Measurements from ENCODE around the gene CCDC192.
"Not testable (repeated sequence)": the region's sequence is repeated elsewhere in the genome, so short reads cannot be mapped to it uniquely, and the experiment has no call there.

Gene CCDC192

DNA sequence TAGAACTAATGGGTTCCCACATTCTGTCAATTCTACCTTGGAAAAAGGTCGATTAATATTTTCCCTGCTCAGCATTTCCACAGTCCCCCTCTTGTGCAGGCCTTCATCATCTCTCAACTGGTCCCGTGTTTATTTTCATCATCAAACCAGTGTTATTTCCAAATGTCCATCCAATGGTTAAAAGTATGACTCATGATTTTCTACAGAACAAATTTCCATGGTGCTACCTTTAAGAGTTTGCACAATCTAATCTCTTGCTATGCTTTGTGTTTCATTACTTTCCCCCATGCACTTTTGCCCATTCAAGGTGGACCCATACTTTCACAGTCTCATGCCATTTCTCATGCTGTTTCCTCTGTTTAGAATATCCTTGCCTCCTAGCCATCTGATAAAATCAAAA lies 143.7 kb downstream of the CCDC192 start:
- no peak for DNase-seq (ENCODE audit: low read depth)

DNA sequence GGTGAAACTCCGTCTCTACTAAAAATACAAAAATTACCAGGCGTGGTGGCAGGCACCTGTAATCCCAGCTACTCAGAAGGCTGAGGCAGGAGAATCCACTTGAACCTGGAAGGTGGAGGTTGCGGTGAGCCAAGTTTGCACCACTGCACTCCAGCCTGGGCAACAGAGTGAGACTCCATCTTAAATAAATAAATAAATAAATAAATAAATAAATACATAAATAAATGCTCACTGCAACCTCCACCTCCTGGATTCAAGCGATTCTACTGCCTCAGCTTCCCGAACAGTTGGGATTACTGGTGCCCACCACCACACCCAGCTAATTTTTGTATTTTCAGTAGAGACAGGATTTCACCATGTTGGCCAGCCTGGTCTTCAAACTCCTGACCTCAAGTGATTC lies 144.4 kb downstream of the CCDC192 start:
- not testable (repeated sequence) for DNase-seq (ENCODE audit: low read depth)

DNA sequence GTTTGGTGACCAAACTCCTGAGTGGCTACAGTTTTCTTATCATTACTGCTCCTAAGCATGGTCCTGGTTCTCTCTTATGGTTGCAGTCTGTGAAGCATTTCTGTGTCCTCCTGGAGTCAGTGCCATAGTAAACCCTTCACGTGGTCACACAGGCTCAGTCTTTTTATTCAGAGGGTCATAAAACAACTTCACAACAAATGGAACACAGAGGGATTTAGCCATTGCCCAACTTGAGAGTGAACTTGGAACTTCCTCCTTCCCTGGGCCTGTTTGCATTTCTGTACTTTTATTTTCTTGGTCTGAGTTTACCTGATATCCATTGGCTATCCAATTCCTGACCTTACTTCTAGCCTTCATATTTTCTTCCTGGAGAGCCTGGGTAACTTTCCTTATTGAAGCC lies 144.9 kb downstream of the CCDC192 start:
- DNase-seq (ENCODE audit: low read depth), result no peak

- DNase-seq (ENCODE audit: low read depth), result no peak
These were observed 146.2 kb downstream of the CCDC192 start for GRCh38 chr5:127849408-127849807.

DNA sequence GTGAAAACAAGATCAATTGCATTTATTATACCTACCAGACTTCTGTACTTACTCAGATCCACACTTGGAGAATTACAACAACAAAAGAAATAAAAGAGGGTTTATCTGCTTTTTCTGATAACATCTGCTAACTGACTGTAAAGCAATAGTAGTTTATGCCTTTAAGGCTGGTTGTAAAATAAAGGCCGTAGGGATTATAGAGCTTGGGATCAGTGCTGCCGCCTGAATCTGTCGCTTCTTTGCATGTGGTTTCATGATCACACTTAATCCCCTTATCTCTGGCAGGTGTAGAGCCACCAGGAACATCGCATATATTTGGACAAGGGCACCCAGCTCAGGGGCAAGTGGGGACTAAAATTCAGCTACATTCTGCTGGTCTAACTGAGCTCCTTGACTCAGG lies 146.7 kb downstream of the CCDC192 start:
- no peak for DNase-seq (ENCODE audit: low read depth)

DNA sequence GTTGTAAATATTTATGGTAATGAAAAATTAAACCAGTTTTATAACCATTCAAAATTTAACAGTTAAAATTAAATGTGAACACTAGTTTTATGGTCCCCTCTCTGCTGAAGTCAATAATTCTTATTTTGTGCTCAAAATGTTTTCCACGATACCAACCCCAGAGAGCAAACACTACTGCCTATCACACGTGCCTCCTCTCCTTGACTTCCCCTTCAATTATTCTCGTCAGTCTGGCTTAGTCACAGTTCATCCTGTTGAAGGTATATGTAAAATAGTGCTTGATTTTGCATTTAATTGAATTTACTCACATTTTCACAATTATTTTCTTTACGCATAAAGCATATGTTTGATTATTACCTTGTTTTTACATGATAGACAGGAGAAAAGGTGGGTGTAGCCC lies 148.8 kb downstream of the CCDC192 start:
- DNase-seq (ENCODE audit: low read depth), result no peak

DNA sequence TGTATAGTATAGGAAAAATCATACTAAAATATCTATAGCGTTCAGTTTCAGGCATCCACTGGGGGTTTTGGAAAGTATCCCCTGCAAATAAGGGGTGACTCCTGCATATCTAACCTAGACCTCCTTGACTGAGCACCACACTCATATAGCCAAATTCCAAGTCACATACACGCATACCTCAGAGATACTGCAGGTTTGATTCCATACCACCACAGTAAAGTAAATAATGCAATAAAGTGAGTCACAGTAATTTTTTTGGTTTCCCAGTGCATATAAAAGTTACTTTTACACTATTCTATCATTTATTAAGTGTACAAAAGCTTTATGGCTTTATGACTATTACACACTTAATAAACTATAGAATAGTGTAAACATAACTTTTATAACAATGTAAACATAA lies 151.3 kb downstream of the CCDC192 start:
- DNase-seq (ENCODE audit: low read depth), result no peak

DNA sequence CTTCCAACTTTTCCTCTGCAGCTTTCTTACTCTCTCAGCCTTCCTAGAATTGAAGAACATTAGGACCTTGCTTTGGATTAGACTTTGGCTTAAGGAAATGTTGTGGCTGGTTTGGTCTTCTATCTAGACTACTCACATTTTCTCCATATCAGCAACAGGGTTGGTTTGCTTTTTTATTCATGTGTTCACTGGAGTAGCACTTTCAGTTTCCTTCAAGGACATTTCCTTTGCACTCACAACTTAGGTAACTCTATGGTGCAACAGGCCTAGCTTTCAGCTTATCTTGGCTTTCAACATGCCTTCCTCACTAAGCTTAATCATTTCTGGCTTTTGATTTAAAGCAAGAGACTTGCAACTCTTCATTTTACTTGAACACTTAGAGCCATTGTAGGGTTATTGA lies 153.1 kb downstream of the CCDC192 start:
- no peak for DNase-seq (ENCODE audit: low read depth)

DNA sequence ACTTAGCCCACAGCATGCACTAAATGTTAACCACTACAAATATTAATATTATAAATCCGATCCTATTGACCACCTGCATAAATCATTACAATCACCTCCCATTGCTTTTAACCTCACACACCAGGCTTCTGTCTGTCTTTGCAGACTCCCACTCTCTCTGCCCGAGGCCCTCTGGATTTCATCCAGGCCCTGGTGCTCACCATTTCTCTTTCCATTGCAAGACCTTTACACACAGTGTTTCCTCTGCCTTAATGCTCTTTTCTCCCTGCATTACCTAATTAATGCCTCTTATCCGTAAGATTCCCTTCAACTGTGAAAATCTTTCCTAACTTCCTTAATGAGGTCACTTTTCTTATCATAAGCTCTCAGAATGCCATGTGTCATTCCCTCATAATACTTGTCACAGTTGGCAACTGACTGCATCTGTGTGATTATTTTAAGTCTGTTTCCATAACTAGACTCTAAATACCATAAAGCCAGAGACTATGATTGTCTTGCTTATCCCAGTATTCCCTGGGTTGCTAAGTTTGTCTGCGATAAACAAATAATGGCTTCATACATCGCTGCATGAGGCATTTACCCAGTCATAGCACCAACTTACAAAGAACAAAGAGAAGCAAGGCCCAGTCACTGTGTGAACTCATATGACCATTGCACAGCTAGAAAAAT lies 155.1 kb downstream of the CCDC192 start:
- no peak for DNase-seq (ENCODE audit: low read depth)

DNA sequence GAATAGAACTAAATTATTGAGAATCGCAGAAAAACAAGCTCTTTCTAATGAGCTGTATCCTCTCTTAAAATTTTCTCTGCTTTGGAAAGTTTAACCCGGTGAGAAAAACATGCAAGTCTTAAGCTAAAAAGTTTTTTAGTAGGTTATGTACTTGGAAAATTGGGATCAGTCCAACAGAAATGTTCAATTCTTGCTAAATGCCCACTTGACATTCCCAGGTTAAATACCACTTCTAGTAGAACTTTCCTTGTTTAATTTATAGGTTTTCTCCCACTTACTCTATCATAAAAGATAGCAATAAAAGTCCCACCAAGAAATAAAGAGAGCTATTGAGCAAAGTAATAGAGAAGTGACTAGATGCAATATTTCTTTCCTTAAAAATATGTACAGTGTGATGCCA lies 157.1 kb downstream of the CCDC192 start:
- no peak for DNase-seq (ENCODE audit: low read depth)

DNA sequence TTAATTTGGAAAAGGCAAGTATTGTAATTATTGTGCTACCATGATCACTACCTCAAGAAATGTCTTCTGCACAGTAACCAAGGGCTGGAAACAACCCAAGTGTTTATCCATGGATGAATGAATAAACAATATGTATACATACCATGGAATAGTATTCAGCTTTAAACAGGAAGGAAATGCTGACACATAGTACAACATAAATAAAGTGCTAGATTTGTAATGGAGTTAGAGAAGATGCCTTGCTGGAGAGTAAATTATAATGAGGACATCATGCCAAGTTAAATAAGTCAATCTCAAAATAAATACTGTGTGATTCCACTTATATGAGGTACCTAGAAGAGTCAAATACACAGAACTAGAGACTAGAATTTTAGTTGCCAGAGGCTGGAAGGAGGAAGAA lies 160.0 kb downstream of the CCDC192 start:
- no peak for DNase-seq (ENCODE audit: low read depth)

DNA sequence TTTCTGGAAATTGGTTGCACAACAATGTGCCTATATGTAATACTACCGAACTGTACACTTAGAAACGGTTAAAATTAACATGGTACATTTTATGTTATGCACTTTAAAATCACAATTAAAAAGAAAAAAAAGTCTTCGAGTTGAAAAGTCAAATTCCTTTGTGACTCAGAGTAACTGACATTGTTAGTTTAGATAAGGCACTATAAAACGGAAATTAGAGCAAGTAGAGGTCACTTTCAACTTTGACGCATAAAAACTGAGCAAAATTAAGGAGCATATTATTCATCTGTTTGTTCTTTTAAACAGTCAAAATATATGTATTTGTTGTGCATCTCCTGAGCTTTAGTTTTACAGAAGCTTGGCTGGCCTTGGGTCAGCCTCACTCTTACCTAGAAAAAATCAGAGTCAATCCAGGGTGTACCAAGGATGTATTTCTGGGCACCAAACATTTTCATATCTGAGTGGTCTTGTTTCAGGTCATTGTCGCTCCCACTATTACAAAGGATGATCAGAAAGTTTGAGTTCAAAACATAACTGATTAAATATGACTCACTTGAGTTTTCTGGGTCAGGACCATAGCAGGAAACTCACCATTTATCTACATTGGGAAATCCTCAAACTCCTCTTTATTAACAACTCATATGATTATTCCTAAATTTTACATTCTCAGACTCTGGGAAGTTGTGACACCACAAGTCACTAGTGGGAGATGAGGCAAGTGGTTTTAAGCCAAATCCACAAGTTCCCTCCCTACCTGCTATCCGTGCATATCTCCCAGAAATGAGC lies 160.6 kb downstream of the CCDC192 start:
- DNase-seq (ENCODE audit: low read depth), result no peak

DNA sequence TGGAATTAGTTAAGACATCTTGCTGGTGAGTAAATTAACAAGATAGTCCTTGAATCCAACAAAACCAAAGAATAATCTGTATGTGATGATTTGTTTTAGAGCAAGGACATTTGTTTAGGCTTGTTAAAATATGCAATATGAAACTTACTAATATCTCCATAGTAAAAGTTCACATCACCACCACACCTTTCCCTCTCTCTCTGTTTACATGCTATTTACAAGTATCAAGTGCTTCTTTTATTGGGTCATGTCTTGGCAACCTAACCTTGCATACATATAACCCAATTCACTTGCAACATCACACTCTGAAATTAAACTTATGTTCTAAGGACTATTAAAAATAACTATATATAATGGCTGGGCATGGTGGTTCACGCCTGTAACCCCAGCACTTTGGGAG lies 161.3 kb downstream of the CCDC192 start:
- no peak for DNase-seq (ENCODE audit: low read depth)

DNA sequence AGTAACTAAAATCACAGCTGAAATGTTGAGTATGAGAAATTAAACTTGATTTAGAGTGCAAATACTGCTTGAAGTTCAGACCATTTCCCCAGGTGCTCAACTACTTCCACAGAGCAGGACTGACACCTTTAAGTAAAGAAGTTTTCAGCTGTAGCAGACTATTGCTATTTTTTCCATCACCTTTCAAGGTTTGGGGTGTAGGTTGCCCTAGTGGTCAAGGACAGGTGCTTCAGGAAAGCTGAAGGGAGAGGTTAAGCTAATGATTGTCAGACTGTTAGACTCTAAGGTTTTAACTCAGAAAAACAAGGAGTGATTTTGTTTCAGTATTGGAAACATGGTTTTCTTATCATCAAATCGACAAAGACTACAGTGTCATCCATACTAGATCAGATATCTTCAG lies 162.1 kb downstream of the CCDC192 start:
- no peak for DNase-seq (ENCODE audit: low read depth)

DNA sequence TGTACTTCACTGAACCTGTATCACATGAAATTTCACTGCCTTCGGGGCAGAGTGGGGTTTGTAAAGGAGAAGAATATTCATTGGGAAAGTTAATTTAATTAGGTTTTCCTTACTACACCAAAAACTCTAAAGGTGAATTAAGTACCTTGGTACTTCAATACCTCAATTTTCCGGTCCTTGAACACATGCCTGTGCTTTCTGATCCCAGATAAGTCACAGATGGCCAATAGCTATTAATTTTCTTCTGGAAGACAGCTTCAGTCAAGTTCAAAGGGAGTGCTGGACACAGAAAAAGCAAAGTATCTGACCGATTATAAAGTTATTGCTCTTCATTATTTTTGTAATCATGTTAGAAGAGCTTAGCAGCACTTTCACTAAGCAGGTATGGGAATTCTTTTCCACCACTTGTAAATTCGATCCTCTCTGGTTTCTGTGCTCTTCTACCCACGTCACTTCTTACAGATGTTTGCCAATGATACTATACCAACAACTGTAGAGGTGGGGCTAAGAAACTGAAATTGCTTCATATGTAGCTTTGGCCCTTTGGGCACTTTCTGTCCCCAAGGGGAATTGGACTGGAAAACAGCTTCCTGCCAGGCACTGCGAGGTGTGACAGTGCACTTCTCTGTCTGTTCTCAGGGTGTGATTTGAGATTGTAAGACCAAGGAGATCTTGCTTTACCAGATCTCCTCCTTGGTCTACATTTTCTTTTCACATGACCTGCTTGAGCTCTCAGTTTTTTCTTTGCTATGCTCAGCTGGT lies 164.0 kb downstream of the CCDC192 start:
- no peak for DNase-seq (ENCODE audit: low read depth)

GRCh38 chr5:127870914-127871313 lies 167.7 kb downstream of the CCDC192 start:
- DNase-seq (ENCODE audit: low read depth), result no peak

DNA sequence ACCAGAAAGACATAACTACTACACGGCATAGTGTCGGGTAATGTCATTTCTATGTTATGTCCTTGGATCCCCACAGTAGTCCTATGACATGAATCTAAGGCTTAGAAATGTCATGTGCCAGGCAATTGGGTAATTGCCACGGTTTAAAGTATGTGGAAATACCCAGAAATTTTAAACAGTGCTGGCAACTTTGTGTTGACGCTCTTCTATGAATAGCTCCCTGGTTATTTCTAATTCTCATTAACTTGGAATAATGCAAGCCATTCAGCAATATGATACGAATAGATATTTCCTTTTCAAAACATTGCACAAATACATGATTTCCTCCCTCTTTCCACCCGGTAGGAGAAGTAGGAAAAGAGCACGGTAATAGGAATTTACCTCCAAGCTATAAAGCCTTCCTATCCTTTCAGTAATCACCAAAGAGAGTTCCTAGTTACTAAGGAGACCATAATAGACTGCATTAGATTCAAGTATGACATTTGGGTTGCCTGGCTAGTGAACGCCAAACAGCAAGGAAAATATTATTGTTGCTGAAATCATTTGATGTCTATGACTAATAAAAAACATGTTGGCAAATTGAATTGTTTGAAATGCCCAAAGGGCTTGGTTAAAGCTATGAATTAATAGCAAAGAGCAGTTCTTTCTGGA lies 168.4 kb downstream of the CCDC192 start:
- DNase-seq (ENCODE audit: low read depth), result no peak

GRCh38 chr5:127872494-127872893 lies 169.3 kb downstream of the CCDC192 start:
- DNase-seq (ENCODE audit: low read depth), result no peak

DNA sequence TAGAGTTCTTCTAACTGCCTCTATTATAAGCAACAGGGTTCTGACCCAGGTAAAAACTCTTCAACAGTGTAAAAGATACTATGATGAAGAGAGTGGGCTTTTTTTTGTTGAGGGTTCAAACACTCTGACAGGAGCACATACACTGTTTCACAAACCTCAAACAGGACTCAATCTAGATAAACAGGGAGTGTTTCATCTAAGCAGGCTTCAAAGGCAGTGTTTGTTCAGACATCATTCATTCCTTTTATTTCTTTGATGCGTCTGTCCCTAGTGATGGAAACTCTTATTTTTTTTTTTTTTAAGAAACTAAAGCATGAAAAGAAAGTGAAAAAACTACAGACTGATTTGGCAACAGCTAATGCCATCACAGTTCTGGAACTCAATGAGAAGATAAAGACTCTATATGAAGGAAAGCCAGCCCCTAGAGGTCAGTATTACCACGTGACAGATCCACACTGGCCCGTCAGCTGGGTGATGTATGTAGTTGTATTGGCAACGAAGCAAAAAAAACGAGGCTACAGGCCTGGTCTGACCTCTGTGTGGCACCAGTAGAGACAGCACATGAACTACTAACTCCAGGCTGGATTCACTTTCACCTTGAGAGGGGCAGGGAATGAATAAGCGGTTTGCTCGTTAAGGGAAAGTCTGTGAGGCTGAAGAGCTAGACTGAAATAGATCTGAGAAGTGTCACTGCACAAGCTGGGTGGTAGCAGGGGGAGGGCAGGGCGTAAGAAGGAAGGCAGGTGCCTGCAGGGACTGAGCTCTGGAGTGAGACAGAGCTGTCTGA lies 172.2 kb downstream of the CCDC192 start:
- no peak for DNase-seq (ENCODE audit: low read depth)

- DNase-seq (ENCODE audit: low read depth), result no peak
These were observed 173.2 kb downstream of the CCDC192 start for GRCh38 chr5:127876384-127876783.

DNA sequence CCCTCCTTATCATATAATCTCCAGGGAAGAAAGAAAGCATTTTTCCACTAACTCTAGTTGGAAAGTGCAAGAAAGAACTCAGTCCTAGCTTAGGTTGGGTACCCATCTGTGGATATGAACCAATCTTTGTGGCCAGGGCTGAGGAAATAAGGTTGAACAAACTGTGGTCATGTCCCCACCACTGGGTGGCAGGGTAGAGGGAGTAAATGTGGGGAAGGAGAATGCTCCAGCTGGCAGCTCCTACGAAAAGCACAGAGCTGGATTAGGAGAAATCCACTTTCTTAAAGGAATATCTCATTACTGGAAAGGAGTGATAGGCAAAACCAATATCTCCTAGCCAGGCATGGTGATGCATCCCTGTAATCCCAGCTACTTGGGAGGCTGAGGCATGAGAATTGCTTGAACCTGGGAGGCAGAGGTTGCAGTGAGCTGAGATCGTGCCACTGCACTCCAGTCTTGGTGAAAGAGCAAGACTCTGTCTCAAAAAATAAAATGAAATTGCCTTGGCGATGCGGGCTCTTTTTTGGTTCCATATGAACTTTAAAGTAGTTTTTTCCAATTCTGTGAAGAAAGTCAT lies 175.1 kb downstream of the CCDC192 start:
- no peak for DNase-seq (ENCODE audit: low read depth)
